Measurements from ENCODE around the gene CD300LB.

- TF ChIP-seq, protein P1, sequence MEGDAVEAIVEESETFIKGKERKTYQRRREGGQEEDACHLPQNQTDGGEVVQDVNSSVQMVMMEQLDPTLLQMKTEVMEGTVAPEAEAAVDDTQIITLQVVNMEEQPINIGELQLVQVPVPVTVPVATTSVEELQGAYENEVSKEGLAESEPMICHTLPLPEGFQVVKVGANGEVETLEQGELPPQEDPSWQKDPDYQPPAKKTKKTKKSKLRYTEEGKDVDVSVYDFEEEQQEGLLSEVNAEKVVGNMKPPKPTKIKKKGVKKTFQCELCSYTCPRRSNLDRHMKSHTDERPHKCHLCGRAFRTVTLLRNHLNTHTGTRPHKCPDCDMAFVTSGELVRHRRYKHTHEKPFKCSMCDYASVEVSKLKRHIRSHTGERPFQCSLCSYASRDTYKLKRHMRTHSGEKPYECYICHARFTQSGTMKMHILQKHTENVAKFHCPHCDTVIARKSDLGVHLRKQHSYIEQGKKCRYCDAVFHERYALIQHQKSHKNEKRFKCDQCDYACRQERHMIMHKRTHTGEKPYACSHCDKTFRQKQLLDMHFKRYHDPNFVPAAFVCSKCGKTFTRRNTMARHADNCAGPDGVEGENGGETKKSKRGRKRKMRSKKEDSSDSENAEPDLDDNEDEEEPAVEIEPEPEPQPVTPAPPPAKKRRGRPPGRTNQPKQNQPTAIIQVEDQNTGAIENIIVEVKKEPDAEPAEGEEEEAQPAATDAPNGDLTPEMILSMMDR (IDR thresholded peaks at IDR 0.05 in 4 of 5, conservative IDR thresholded peaks at IDR 0.05 in 1 of 5) = no peak
- no peak for TF ChIP-seq POLR2A (IDR thresholded peaks at IDR 0.05)
These were observed 19.3 kb upstream of the CD300LB start for GRCh38 chr17:74550602-74551001.
